ENCODE results near the gene SRR. TPM values are rescaled to one million over a fixed set of nuclear protein-coding genes. Genes with fewer than 3 reads are reported as not detected.

Gene SRR
- total RNA-seq, 1 donor from 2014 or later = 16.5 TPM

DNA sequence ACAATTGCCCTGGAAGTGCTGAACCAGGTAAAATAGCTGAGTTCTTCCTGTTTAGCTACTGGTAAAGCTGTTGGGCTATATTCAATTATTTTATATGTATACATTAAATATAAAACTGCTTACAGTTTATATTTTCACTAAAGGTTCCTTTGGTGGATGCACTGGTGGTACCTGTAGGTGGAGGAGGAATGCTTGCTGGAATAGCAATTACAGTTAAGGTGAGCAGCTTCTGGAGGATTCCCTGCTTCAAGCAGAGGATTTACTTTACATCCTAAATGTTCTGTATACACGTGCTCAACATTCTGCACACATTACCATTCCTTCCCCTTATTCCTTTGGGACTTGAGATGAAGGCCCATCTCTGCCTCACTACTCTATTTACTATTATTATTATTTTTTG lies 17.6 kb downstream of the SRR start:
- Mint-ChIP-seq H3K9me3 (ENCODE audit: low read depth) (no peaks in the 10 kb centered on the region), H3K4me3 (ENCODE audit: unreplicated experiment) (no peak overlapping the region), H3K4me1 (ENCODE audit: low read depth) (no peaks in the 10 kb centered on the region), H3K36me3 (ENCODE audit: low read depth) (peaks cover 24% of the 10 kb centered on the region), H3K27me3 (ENCODE audit: low read depth) (no peaks in the 10 kb centered on the region), H3K27ac (ENCODE audit: unreplicated experiment) (no peak overlapping the region)
- TF ChIP-seq, protein P1, sequence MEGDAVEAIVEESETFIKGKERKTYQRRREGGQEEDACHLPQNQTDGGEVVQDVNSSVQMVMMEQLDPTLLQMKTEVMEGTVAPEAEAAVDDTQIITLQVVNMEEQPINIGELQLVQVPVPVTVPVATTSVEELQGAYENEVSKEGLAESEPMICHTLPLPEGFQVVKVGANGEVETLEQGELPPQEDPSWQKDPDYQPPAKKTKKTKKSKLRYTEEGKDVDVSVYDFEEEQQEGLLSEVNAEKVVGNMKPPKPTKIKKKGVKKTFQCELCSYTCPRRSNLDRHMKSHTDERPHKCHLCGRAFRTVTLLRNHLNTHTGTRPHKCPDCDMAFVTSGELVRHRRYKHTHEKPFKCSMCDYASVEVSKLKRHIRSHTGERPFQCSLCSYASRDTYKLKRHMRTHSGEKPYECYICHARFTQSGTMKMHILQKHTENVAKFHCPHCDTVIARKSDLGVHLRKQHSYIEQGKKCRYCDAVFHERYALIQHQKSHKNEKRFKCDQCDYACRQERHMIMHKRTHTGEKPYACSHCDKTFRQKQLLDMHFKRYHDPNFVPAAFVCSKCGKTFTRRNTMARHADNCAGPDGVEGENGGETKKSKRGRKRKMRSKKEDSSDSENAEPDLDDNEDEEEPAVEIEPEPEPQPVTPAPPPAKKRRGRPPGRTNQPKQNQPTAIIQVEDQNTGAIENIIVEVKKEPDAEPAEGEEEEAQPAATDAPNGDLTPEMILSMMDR (IDR thresholded peaks at IDR 0.05) = no peak
- DNase-seq (ENCODE audit: low spot score) = no peak

DNA sequence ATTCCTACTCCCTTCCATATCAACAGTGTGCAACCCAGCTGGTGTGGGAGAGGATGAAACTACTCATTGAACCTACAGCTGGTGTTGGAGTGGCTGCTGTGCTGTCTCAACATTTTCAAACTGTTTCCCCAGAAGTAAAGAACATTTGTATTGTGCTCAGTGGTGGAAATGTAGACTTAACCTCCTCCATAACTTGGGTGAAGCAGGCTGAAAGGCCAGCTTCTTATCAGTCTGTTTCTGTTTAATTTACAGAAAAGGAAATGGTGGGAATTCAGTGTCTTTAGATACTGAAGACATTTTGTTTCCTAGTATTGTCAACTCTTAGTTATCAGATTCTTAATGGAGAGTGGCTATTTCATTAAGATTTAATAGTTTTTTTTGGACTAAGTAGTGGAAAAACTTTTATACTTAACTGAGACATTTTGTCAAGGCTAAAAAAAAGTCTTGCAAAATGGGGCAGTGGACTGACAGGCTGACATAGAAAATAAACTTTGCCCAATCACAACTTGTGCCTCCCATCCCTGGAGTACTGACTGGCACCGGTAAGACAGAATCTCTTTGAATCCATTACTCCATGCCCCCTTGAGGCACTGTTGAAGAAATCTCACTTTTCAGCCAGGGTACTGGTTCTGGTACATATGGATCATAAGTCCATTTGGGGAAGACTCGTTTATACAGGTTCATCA lies 20.0 kb downstream of the SRR start:
- Mint-ChIP-seq H3K27ac (ENCODE audit: unreplicated experiment) (no peak overlapping the region), H3K4me3 (ENCODE audit: unreplicated experiment) (no peak overlapping the region), H3K4me1 (ENCODE audit: low read depth) (no peaks in the 10 kb centered on the region), H3K27me3 (ENCODE audit: low read depth) (no peaks in the 10 kb centered on the region), H3K36me3 (ENCODE audit: low read depth) (peaks cover 27% of the 10 kb centered on the region), H3K9me3 (ENCODE audit: low read depth) (no peaks in the 10 kb centered on the region)
- TF ChIP-seq, protein P1 (IDR thresholded peaks at IDR 0.05) = no peak
- no peak for DNase-seq (ENCODE audit: low spot score)

DNA sequence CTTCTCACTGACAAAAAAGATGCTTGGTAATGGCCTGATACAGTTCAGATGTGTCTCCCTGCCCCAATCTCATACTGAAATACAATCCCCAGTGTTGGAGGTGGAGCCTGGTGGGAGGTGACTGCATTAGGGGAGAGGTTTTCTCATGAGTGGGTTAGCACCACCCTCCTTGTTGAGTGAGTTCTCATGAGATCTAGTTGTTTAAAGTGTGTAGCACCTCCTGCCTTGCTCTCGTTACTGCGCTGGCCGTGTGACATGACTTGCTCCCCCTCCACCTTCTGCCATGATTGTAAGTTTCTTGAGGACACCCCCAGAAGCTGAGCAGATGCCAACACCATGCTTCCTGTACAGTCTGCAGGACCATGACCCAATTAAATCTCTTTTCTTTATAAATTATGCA lies 27.6 kb downstream of the SRR start:
- Mint-ChIP-seq H3K27ac (ENCODE audit: unreplicated experiment) (no peak overlapping the region), H3K36me3 (ENCODE audit: low read depth) (peaks cover 25% of the 10 kb centered on the region), H3K4me1 (ENCODE audit: low read depth) (peaks cover 17% of the 10 kb centered on the region), H3K27me3 (ENCODE audit: low read depth) (no peaks in the 10 kb centered on the region), H3K4me3 (ENCODE audit: unreplicated experiment) (no peak overlapping the region), H3K9me3 (ENCODE audit: low read depth) (no peaks in the 10 kb centered on the region)
- DNase-seq (ENCODE audit: low spot score) = no peak
- TF ChIP-seq, protein P1 (IDR thresholded peaks at IDR 0.05) = peak; percentile 19

DNA sequence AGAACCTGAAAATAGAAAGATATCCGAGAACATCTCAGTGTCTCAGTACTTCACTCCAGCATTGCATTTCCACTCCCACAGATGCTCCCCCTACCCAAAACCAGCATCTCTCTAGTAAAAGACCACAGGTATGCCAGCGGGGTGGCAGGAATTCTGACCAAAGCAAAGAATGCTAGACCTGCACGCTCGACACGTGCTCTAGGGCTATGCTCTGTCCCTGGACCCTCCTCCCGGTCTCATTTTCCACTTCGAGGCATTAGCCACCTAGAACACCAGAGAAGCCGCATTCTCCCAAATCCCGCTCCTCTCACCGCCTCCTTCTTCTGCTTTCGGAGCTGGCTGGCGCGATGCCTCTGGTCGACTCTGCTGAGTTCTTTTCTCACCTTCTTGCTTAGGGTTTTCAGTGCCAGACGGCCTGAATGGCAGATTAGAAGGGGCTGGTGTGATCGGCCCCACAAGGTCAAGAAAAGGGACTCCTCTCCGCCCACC lies 32.0 kb downstream of the SRR start:
- Mint-ChIP-seq H3K27ac (ENCODE audit: unreplicated experiment) (peak overlapping the region; percentile 96), H3K4me3 (ENCODE audit: unreplicated experiment) (peak overlapping the region; percentile 91), H3K27me3 (ENCODE audit: low read depth) (no peaks in the 10 kb centered on the region), H3K4me1 (ENCODE audit: low read depth) (peaks cover 27% of the 10 kb centered on the region), H3K36me3 (ENCODE audit: low read depth) (peaks cover 7% of the 10 kb centered on the region), H3K9me3 (ENCODE audit: low read depth) (no peaks in the 10 kb centered on the region)
- TF ChIP-seq, protein P1 (IDR thresholded peaks at IDR 0.05) = no peak
- no peak for DNase-seq (ENCODE audit: low spot score)

DNA sequence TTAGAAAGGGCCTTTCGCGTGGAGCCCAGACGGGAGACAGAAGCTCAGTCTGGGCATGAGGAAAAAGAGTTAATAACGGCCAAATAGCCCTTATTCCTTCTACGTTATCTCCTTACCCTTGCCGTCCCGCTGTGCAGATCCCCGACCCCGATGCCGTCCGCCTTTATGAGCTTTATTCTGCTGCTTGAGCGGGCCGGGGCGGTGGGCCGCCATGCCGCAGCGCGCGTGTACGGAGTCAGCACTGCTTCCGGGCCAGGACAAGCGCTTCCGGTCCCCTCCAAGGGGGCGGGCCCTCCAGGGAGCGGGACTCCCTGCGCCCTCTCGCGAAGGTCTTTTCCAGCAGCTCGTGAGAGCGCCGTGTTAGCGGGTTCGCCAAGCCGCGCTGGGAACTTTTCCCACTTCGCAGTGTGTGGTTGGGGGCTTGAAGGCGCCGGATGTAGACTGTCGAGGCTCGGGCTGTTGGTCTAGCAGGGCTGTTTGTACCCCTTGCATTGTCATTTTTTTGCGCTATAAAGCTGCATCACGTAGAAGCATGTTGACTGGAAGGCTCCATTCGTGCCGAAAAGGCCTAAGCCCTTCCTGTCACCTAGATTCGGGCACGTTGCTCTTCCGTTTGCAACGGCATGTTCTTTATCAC lies 32.6 kb downstream of the SRR start, which contains the start of gene TSR1:
TSS of gene TSR1 (minus strand) at position 243 of the 637 bp plus-strand sequence. CDS start at position 213, 30 bp downstream.
- peak; percentile 97 for DNase-seq (ENCODE audit: low spot score)
- H3K36me3 Mint-ChIP-seq (ENCODE audit: low read depth) = peaks cover 7% of the 10 kb centered on the region
- H3K27ac Mint-ChIP-seq (ENCODE audit: unreplicated experiment) = peak within 1 kb of the TSS; percentile 96
- H3K4me1 Mint-ChIP-seq (ENCODE audit: low read depth) = peaks cover 27% of the 10 kb centered on the region
- TF ChIP-seq, protein P1 (IDR thresholded peaks at IDR 0.05) = peak; percentile 68
- H3K4me3 Mint-ChIP-seq (ENCODE audit: unreplicated experiment) = peak within 1 kb of the TSS; percentile 91
- H3K9me3 Mint-ChIP-seq (ENCODE audit: low read depth) = no peaks in the 10 kb centered on the region
- no peaks in the 10 kb centered on the region for H3K27me3 Mint-ChIP-seq (ENCODE audit: low read depth)

Data from chondrocyte (in vitro differentiated cells).